Measurements from ENCODE around the gene CCPG1.

CCPG1 gene

DNA sequence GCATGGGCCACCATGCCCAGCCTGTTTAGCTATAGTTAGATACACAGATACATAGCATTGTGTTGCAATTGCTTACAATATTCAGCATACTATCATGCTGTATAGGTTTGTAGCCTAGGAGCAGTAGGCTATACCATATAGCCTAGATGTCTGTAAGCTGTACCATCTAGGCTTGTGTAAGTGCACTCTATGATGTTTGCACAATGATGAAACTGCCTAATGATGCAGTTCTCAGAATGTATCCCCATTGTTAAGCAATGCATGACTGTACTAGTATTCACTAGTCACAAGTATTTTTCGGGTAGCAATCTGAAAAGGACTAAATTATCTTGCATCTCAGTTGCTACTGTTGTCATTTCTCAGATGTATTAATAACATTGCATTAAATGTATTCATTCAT is 73.2 kb downstream of the CCPG1 start:
- TF ChIP-seq, protein P1, sequence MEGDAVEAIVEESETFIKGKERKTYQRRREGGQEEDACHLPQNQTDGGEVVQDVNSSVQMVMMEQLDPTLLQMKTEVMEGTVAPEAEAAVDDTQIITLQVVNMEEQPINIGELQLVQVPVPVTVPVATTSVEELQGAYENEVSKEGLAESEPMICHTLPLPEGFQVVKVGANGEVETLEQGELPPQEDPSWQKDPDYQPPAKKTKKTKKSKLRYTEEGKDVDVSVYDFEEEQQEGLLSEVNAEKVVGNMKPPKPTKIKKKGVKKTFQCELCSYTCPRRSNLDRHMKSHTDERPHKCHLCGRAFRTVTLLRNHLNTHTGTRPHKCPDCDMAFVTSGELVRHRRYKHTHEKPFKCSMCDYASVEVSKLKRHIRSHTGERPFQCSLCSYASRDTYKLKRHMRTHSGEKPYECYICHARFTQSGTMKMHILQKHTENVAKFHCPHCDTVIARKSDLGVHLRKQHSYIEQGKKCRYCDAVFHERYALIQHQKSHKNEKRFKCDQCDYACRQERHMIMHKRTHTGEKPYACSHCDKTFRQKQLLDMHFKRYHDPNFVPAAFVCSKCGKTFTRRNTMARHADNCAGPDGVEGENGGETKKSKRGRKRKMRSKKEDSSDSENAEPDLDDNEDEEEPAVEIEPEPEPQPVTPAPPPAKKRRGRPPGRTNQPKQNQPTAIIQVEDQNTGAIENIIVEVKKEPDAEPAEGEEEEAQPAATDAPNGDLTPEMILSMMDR (IDR thresholded peaks at IDR 0.05): no peak

DNA sequence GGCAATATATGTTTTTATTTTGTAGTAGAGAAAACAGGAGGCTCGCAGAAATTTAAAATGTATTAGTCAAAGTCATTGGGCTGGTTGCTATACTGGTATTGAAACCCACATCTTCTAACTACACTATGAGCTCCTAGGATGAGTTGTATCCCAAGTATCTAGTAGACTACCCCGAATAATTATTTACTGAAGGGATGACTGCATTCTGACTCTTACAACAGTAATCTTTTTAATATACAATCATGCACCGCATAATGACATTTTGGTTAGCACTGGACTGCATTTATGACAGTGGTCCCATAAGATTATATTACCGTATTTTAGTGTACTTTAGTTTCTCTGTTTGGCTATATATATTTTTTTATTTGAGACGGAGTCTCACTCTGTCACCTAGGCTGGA is 73.8 kb downstream of the CCPG1 start:
- TF ChIP-seq, protein P1 (IDR thresholded peaks at IDR 0.05): no peak

DNA sequence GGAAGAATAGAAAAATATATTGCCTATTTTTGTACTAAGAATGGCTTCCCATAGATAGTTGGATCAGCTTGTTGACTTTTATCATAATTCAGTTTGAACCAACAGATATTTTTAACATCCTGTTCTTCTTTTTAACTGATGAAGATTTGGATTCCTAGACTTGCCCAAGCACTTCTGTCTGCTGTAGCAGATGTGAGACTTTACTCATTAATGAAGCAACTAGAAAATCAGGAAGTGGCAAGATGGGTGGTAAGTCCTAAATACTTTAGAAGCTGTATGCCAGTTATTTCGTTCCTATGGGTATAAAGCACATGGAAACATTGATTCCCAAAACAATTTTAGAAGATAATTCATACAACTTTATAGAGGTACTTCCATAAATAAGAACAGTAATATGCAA is 80.8 kb downstream of the CCPG1 start:
- TF ChIP-seq, protein P1 (IDR thresholded peaks at IDR 0.05): no peak

DNA sequence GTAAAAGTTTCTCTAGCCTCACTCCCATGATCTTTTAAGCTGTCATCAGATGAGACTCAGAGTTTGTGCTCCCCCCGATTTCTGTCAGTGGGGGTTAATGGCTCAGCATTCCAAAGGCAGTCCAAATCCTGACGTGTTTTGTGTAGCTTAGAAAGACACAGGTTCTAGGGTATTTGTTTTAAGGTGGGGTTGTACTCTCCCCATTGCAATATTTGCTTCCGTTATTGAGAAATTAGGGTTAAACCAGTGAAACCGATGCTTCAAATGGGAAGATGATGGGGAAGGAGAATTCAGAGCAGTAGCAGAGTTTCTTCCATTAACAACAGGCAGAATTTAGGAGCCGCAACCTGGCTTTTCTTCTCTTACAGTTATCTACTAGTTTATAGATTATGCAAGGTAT is 85.7 kb downstream of the CCPG1 start:
- TF ChIP-seq, protein P1 (IDR thresholded peaks at IDR 0.05): no peak

GRCh38 chr15:55320963-55321362 is 87.2 kb downstream of the CCPG1 start:
- TF ChIP-seq, protein P1 (IDR thresholded peaks at IDR 0.05): no peak

- TF ChIP-seq, protein P1 (IDR thresholded peaks at IDR 0.05): no peak
Observed at GRCh38 chr15:55320238-55320550, 88.0 kb downstream of the CCPG1 start.

GRCh38 chr15:55319537-55320237 is 88.5 kb downstream of the CCPG1 start:
- TF ChIP-seq, protein P1 (IDR thresholded peaks at IDR 0.05): no peak
